SK-N-SH (cell line): ENCODE measurements around the gene MBNL2.

Experiments
- CTCF ChIP-seq: fragments of 200-600 bp; sonication (generic); IDR thresholded peaks from 2 replicates; pipeline ENCODE4 v1.6.1; 2017; ENCODE audit warnings: antibody characterized with exemption, mild to moderate bottlenecking, moderate library complexity
- NFIC ChIP-seq: IDR thresholded peaks from 2 replicates; pipeline ENCODE4 v1.4.0; 2012; ENCODE audit warnings: borderline replicate concordance
- TCF12 ChIP-seq: IDR thresholded peaks from 2 replicates; pipeline ENCODE4 v1.4.0; 2012

DNA sequence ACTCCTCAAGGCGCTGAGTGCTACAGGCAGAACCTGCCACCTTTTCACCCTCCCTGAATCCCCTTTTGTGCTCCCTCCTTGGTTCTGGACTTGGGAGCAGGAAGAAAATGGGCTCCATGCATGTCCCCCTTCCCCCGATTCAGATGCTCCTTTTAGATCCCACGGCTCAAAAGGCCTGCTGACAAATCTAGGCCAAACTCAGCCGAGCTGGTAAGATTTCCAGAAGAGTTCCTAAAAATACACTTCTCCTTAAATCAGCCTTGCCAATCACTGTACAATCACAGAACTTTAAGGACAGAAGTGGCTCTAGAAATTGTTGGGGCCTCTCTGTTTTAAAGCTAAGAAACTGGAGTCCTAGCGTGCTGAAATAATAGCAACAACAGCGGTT lies 37.3 kb downstream of the MBNL2 start:
- TF ChIP-seq TCF12, result no peak
- no peak for TF ChIP-seq CTCF
- no peak for TF ChIP-seq NFIC
